NCI-H460 (cell line): Measurements from ENCODE around the gene RNF150. TPM values are rescaled to one million over a fixed set of nuclear protein-coding genes. Genes with fewer than 3 reads are reported as not detected.

ENCODE experiments used
- DNase-seq: peaks from one replicate; pipeline ENCODE4 v3.0.0-alpha.2; 2016; ENCODE audit warnings: low read depth; ENCODE audit errors: extremely low read depth
- total RNA-seq: library from RNA; depleted of rRNA; stranded (reverse); fragments of >200 nt; shearing (Covaris generic); gene quantifications from 2 replicates; pipeline ENCODE4 v1.2.3, GENCODE V29; 2014

RNF150 gene
- total RNA-seq, 1 experiment from 2014 or later: 0.40 TPM

- no peak for DNase-seq
Observed at GRCh38 chr4:140930557-140930956, 202.7 kb downstream of the RNF150 start.

DNA sequence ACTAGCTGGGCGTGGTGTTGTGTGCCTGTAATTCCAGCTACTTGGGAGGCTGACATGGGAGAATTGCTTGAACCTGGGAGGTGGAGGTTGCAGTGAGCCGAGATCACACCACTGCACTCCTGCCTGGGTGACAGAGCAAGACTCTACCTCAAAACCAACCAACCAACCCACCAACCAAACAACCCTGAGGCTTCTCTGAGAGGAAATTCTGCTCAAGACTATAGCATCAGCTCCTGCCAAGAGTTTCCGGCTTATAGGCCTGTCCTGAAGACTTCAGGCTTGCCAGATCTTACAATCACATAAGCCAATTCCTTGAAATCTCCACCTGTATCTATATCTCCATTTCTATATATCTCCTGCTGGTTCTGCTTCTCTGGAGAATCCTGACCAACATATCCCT is 203.3 kb downstream of the RNF150 start:
- no peak for DNase-seq

DNA sequence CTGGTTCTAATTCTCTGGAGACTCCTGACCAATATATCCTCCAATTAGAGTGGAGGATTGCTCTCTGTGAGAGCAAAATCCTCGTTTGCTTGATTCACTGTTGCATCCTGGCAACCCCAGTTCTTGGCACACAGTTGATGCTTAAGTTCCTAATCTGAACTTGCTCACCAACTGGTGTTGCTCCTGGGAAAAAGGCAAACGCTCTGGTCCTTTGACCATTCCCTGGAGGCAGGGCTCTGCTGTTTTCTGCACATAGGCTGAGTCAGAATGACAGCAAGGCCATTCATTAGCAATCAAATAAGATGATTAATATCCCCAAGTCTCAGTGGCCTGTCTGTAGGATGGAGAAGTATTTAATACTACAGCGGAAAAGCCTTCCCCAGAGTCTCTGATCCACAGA is 204.4 kb downstream of the RNF150 start:
- no peak for DNase-seq

- no peak for DNase-seq
Observed at GRCh38 chr4:140926672-140927071, 206.6 kb downstream of the RNF150 start.

DNA sequence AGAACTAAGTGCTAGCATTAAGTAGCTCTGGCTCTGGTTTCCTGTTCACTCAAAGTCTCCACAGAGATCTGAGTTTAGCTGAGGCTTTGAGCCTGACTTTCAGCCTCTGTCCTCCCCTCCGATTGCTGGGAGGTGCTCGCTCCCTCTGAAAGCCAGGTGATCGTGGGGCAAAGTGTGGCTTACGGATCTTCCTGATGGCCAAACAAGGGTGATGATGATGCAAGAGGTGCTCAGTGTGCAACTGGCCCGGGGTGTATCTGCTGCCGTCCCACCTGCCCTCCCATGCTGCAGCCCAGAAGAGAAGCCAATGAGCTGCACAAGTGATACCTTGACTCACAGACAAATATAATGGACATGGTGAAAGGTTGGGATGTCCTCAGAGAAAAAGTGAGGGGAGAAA is 207.9 kb downstream of the RNF150 start:
- DNase-seq: no peak

DNA sequence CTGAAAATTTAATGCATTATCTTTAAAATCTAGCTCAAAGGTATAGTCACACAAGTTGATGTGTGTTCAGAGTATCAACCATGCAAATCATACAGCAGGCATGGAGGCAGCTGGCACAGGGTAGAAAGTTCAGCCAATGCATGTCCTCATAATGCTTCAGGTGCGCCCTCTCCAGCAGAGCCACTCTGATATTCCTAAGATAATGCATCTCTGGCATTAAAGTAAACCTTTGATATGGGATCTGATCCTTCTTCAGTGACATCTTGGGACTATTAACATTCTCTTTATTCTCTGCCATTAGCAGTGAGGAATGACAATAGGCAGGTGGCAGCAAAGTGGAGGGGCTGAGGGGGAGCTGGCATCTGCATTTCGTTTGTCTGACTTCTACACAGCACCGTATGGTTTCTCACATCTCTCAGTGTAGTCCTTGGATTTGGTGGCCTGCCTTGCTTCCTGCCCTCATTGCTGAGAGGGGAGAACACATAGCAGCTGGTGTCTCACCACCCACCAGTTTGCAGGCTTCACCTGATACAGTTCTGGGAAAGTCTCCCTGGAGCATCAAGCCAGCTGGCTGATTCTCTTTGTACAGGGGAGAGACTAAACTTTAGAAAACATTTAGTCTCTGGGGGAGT is 208.4 kb downstream of the RNF150 start:
- DNase-seq: no peak

GRCh38 chr4:140906993-140907962 is 226.0 kb downstream of the RNF150 start:
- DNase-seq: no peak

- no peak for DNase-seq
Observed at GRCh38 chr4:140904904-140905303, 228.4 kb downstream of the RNF150 start.

- no peak for DNase-seq
Observed at GRCh38 chr4:140903522-140904475, 229.5 kb downstream of the RNF150 start.

- DNase-seq: no peak
Observed at GRCh38 chr4:140901736-140902336, 231.4 kb downstream of the RNF150 start.

- no peak for DNase-seq
Observed at GRCh38 chr4:140893939-140894338, 239.3 kb downstream of the RNF150 start.

DNA sequence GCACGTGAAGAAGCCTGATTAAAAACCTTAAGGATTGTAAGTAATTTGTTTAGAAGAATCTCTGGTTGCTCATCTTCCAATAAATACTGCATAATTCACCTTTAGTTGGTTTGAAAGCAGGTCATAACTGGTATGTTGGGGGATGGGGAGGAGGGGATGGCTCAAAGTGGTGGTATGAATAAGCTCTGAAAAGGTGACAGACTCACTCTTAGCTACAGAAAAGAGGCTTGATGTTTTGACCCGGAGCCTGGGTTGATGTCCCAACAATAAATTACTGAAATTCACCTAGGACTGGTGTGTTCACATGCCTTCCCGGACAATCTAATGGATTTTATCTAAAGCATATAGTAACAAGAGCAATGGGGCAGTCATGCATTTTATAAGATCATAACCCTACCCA is 245.2 kb downstream of the RNF150 start:
- no peak for DNase-seq

GRCh38 chr4:140887467-140887866 is 245.8 kb downstream of the RNF150 start:
- no peak for DNase-seq

DNA sequence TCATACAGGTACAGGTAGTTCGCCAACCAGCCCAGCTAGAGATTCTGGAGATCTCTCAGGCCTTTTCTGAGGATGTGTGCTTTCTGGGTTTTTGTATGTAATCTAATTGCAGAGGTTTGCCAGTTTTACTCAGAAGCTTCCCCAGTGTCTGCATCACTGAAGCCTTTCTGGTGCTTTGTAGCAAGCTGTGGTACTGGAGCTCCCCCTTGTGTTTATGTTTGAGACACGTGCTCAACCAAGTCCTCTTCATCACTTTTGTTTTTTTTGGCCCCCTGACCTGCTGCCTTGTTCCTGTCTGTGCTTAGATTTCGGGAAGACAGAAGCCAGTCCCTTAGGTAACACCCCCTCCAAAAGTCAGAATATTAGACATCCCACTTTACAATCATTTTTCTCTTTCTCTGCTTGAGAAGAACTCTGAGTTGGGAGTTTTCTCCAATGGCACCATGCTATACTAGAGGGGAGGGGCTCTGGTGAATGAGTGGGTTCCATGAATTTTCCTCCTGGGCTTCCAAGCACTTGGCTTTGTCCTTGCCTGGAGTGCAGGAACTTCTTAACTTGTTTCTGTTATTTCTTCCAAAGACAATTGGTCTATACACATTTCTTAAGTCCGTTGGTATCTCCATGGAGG is 248.7 kb downstream of the RNF150 start:
- peak; percentile 48 for DNase-seq

GRCh38 chr4:140877781-140878180 is 255.5 kb downstream of the RNF150 start:
- no peak for DNase-seq

DNA sequence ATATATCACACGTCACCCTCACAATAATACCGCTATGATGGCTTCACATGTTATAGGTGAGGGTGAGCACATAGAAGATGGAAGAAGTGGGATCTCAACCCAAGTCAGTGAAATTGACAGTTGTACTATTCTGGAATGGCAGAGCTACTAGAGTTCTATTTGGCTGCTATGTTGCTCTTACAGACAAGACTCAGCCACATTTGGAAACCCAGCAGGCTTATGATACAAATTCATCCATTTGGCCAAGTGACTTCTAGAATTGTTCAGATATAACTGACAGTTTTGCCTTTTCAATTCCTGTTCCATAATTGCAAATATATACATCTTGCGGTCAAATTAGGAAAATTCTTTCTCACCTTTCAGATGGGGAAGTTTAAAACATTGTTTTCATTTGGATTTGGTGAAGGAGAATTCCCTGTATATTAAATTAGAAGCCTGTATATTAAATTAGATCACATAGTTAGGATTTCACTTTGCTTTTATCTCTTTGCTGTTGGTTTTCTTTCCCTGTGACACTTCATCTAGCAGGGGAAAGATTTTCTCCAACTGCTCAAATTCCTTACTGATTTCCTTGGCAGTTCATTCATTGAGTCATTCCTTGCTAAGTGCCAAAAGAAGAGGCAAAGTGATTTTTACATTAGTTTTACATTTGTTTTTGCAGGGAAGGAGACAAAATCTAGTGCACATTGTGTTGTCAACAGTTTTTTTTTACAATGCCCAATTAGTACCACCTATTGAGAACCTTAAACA is 256.5 kb downstream of the RNF150 start:
- DNase-seq: no peak

DNA sequence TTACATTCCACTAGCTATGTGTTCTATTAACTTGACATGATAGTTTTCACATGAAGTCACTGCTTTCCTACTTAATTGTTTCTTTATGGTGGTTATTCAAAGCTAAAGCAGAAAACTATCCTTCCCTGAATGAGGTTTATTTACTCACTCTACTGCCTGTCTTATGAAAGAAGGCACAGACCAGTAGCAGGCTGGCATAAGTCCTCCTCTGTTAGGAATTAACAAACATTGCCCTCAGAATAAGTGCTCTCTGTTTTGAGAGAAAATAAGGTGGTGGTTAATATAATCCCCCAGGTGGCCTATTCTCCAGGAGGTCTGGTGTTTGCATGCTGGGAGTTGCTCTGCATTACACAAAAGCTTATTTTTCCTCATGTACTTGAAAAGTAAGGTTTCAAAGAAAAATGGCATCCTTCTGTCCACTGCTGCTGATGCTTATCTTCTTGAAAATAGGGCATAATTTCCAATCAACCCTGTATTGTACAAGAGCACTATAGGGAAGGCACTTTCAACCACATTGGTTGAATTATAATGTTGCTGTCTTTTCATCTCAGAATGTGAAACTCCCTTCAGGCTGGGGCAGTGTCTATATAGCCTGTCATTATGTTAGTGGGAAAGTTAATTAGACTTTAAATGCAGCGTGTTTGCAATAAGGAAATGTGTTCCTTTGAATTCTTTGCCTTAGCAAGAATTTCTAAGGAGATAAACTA is 257.4 kb downstream of the RNF150 start:
- no peak for DNase-seq

GRCh38 chr4:140874056-140874455 is 259.2 kb downstream of the RNF150 start:
- no peak for DNase-seq

GRCh38 chr4:140871368-140871767 is 261.9 kb downstream of the RNF150 start:
- no peak for DNase-seq
